Measurements from ENCODE around the gene MLX.
A peak's percentile ranks its signal among the peaks of the same experiment; 100 is the strongest.
"Not testable (repeated sequence)": the region's sequence is repeated elsewhere in the genome, so short reads cannot be mapped to it uniquely, and the experiment has no call there.

The MLX gene

GRCh38 chr17:42612013-42612412 lies 45.1 kb downstream of the MLX start:
- DNase-seq (ENCODE audit: extremely low read depth, low read depth), result no peak
- TF ChIP-seq CTCF (IDR thresholded peaks at IDR 0.05; ENCODE audit: low read depth, low read length), result no peak

DNA sequence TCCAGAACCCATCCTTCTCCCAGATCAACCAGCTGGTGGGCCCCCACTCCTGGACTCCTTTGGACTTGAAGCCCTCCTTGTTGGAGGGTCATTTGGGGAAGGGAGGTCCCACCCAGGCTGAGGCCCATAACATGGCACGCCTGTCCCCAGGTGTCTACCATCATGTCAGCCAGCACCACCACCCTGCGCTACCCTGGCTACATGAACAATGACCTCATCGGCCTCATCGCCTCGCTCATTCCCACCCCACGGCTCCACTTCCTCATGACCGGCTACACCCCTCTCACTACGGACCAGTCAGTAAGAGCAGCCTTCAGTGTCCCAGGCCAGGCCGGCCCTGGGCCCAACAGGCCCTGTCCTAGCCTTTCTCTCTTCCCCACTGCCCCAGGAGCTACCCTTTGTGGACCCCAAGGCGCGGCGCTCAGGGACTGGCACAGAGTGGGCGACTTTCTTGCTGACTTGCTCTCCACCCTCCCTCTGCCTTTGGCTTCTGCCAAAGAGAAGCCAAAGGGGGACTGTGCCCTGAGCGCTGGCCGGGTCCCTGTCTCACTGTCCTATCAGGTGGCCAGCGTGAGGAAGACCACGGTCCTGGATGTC lies 46.9 kb downstream of the MLX start:
- no peak for DNase-seq (ENCODE audit: extremely low read depth, low read depth)
- TF ChIP-seq CTCF (IDR thresholded peaks at IDR 0.05; ENCODE audit: low read depth, low read length), result no peak

GRCh38 chr17:42617956-42618431 lies 51.1 kb downstream of the MLX start:
- no peak for DNase-seq (ENCODE audit: extremely low read depth, low read depth)
- no peak for TF ChIP-seq CTCF (IDR thresholded peaks at IDR 0.05; ENCODE audit: low read depth, low read length)

DNA sequence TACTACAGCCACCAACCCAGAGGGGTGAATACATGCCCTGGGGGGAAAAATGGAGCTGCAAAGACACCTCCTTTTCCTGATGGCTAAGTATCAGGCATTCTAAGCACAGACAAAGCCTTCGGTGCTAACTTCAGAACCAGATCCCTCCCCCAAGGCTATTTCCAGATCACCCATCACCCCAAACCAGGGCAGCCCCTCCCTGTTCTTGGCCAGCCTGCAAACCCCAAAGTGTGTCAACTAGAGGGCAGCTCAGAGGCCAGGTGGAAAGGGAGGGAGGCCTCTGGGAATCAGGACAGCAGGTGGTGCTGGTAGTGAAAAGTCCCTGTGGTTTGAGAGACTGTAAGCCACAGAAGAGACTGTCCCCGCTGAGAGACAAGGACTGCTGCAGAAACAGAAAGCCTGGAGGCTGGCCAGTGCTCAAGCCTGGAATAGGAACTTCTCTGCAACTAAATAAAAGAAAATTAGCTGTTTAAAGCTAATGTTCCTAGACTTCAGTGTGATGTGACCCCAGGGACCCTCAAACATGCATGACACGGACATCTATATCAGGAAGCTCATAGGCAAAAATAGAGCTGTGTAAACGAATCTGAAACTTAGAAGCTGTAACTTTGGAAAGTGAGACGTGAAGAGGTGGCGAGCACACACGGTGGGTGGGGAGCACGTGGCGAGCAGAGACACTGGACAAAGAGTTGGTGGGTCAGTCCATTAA lies 51.7 kb downstream of the MLX start:
- no peak for DNase-seq (ENCODE audit: extremely low read depth, low read depth)
- TF ChIP-seq CTCF (IDR thresholded peaks at IDR 0.05; ENCODE audit: low read depth, low read length), result peak; percentile 2

DNA sequence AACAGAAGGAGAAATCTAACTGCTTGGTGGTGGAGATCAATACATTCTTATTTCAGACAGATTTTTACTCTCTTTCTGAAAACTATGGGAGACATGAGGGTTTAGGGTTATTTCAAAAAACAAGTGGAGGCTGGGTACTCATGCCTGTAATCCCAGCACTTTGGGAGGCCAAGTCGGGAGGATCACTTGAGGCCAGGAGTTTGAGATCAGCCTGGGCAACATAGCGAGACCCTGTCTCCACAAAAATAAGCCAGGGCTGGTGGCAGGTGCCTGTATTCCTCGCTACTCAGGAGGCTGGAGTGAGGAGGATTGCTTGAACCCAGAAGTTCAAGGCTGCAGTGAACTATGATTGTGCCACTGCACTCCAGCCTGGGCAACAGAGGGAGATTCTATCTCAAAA lies 55.1 kb downstream of the MLX start:
- DNase-seq (ENCODE audit: extremely low read depth, low read depth), result not testable (repeated sequence)

Measured in AG09319 (cell line).